Measurements from ENCODE around the gene PRDM16. TPM values are rescaled to one million over a fixed set of nuclear protein-coding genes. Genes with fewer than 3 reads are reported as not detected.

The PRDM16 gene
- total RNA-seq, 4 donors from 2014 or later = 5.9 to 41.7 (median 11.2) TPM

DNA sequence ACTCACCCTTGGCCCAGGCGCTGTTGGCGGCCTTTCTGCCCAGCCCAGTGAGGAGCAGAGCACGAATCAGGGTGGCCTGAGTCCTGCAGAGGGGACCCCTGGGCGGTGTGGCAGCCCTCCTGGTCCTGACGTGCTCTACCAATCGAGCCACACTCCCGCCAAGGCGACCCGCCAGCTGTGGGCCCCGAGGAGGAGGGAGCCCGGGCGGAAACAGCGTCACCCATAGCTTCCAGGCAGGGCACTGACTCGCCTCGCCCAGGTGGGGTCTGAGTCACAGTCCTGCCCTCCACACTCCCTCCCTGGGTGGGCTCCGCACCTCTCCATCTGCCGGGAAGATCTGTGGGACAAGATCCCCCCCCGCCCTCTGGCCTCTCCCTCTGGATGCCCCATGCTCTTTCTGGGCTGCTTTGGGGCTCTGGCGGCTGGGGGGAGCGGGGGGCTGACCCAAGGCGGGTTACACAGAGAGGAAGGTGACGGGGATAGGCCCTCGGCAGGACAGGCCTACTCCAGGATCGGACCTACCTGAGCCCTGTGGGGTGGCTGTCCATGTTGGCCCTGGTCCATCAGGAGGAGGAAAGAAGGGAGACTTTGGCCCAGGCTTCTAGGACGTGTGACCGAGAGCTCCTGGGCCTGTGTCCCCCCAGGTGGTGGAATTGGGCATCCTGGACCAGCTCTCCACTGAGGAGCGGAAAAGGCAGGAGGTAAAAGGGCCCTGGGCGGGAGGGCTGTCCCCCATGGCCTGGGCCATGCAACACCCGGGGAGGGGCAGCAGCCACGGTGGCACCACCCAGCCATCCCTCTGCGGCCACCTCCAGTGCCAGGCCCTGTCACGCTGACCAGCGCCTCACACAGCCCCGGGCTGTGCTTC lies 399.5 kb downstream of the PRDM16 start:
- 70 to 76% methylated on average over 16 to 33 of the region's 34 CpGs for WGBS, 2 donors
- peaks cover 0 to 78% (median 35%) of the 10 kb centered on the region in 4 donors for H3K4me1 ChIP-seq
- no peak overlapping the region for H3K4me3 ChIP-seq
- H3K27me3 ChIP-seq = no peaks in the 10 kb centered on the region
- no peaks in the 10 kb centered on the region for H3K9me3 ChIP-seq
- TF ChIP-seq POLR2A (IDR thresholded peaks at IDR 0.05) = no peak
- TF ChIP-seq, protein P1, sequence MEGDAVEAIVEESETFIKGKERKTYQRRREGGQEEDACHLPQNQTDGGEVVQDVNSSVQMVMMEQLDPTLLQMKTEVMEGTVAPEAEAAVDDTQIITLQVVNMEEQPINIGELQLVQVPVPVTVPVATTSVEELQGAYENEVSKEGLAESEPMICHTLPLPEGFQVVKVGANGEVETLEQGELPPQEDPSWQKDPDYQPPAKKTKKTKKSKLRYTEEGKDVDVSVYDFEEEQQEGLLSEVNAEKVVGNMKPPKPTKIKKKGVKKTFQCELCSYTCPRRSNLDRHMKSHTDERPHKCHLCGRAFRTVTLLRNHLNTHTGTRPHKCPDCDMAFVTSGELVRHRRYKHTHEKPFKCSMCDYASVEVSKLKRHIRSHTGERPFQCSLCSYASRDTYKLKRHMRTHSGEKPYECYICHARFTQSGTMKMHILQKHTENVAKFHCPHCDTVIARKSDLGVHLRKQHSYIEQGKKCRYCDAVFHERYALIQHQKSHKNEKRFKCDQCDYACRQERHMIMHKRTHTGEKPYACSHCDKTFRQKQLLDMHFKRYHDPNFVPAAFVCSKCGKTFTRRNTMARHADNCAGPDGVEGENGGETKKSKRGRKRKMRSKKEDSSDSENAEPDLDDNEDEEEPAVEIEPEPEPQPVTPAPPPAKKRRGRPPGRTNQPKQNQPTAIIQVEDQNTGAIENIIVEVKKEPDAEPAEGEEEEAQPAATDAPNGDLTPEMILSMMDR (IDR thresholded peaks at IDR 0.05) = no peak
- no peak for TF ChIP-seq EP300 (IDR thresholded peaks at IDR 0.05)
- no peaks in the 10 kb centered on the region for H3K36me3 ChIP-seq
- DNase-seq (ENCODE audit: low spot score in 2 of 2) = no peak
- H3K27ac ChIP-seq = peak overlapping the region; percentile 76 to 92 (median 86)

DNA sequence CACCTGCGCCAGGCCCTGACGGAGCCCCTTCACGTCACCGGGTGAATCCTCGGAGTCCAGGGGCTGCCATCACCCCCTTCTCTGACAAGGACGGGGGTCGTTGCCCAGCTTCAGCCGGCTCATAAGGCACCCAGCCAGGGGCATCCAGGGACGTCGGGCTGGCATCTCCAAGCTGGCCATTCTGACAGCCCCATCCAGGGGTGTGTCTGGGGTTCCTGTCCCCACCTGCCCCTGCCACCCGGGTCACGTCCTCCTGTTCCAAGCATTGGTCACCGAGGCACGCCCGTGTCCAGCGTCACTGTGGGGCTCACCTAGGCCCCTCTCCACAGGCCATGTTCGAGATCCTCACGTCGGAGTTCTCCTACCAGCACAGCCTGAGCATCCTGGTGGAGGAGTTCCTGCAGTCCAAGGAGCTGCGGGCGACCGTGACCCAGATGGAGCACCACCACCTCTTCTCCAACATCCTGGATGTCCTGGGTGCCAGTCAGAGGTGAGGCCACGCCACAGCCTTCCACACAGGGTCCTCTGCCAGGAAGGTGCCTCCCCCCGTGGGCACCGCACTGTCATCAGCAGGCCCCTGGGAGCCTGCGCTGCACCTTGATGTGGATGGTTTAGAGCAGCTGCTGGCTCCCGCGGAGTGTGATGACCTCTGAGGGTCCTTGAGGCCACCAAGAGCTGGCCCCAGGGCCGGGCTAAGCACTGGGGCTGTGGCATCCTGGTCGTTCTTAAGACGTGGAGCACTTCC lies 400.3 kb downstream of the PRDM16 start:
- DNase-seq (ENCODE audit: low spot score in 2 of 2) = no peak
- peaks cover 0 to 86% (median 35%) of the 10 kb centered on the region in 4 donors for H3K4me1 ChIP-seq
- no peak overlapping the region for H3K4me3 ChIP-seq
- H3K27ac ChIP-seq = peak overlapping the region; percentile 76 to 92 (median 86)
- no peak for TF ChIP-seq POLR2A (IDR thresholded peaks at IDR 0.05)
- TF ChIP-seq, protein P1 (IDR thresholded peaks at IDR 0.05) = no peak
- no peak for TF ChIP-seq EP300 (IDR thresholded peaks at IDR 0.05)
- H3K9me3 ChIP-seq = no peaks in the 10 kb centered on the region
- no peaks in the 10 kb centered on the region for H3K27me3 ChIP-seq
- H3K36me3 ChIP-seq = no peaks in the 10 kb centered on the region
- 82 to 88% methylated on average over 24 to 25 of the region's 31 CpGs for WGBS, 2 donors

DNA sequence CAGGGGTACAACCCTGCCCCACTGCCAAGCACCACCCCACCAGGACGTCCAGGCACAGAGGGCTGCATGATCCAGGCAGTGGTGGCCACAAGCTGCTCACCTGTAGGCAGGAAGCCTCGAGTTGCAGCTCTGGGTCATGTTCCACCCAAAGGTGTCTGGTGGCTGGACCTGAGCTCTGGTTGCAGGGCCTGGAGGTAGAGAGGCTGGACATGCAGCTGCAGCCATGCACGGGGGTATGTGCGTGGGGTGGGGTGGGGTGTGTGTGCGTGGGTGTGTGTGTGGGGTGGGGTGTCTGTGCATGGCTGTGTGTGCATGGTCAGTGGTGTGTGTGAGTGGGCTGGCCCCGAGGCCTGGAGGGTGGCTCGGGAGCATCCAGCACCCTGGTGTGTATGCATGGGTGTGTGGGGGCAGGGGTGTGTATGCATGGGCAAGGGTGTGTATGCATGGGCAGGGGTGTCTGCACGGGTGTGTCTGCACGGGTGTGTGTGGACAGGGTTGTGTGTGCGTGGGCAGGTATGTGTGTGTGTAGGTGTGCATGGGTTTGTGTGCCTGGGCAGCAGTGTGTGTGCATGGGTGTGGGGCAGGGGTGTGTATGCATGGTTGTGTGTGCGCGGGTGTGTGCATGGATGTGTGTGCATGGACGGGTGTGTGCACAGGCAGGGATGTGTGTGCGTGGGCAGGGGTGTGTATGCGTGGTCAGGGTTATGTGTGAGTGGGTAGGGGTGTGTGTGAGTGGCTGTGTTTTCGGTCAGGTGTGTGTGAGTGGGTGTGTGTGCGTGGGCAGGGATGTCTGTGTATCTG lies 401.0 kb downstream of the PRDM16 start:
- Histone ChIP-seq H3K4me1 (peaks cover 0 to 87% (median 35%) of the 10 kb centered on the region in 4 donors), H3K4me3 (no peak overlapping the region), H3K9me3 (no peaks in the 10 kb centered on the region), H3K27ac (peak overlapping the region; percentile 24 to 92 (median 78)), H3K27me3 (no peaks in the 10 kb centered on the region), H3K36me3 (no peaks in the 10 kb centered on the region)
- TF ChIP-seq POLR2A (IDR thresholded peaks at IDR 0.05) = no peak
- no peak for TF ChIP-seq EP300 (IDR thresholded peaks at IDR 0.05)
- TF ChIP-seq, protein P1 (IDR thresholded peaks at IDR 0.05) = no peak
- no peak for DNase-seq (ENCODE audit: low spot score in 2 of 2)
- WGBS, 2 donors = 77 to 87% methylated on average over 15 to 17 of the region's 17 CpGs

DNA sequence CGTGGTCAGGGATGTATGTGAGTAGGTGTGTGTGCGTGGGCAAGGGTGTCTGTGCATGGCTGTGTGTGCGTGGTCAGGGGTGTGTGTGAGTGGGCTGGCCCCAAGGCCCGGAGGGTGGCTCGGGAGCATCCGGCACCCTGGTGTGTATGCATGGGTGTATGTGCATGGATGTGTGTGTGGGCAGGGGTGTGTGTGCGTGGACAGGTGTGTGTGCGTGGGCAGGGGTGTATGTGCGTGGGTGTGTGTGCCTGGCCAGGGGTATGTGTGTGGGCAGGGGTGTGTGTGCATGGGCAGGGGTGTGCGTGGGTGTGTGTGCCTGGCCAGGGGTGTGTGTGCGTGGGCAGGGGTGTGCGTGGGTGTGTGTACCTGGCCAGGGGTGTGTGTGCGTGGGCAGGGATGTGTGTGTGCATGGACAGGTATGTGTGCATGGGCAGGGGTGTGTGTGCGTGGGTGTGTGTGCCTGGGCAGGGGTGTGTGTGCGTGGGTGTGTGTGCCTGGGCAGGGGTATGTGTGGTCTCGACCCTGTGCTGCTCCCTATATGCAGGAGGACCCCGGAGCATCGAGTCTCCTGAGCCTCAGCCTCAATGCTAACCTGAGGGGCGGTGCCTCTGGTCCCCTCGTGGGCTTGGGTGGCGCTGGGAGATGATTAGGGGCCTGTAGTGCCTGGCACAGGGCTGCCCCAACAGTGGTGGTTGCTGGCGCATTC lies 401.8 kb downstream of the PRDM16 start:
- peak overlapping the region; percentile 58 to 92 (median 76) for H3K27ac ChIP-seq
- no peaks in the 10 kb centered on the region for H3K9me3 ChIP-seq
- no peak for DNase-seq (ENCODE audit: low spot score in 2 of 2)
- H3K36me3 ChIP-seq = no peaks in the 10 kb centered on the region
- peaks cover 0 to 84% (median 35%) of the 10 kb centered on the region in 4 donors for H3K4me1 ChIP-seq
- no peak for TF ChIP-seq EP300 (IDR thresholded peaks at IDR 0.05)
- H3K27me3 ChIP-seq = no peaks in the 10 kb centered on the region
- WGBS, 2 donors = 70 to 81% methylated on average over 17 to 21 of the region's 22 CpGs
- no peak overlapping the region for H3K4me3 ChIP-seq
